ENCODE results near the gene SLC17A9. TPM values are rescaled to one million over a fixed set of nuclear protein-coding genes. Genes with fewer than 3 reads are reported as not detected.

The SLC17A9 gene
- total and polyA plus RNA-seq, 10 of the 15 experiments (the other 5 are each of a cell fraction or from before 2014, with no cell fraction given): 0.72 to 74.1 (median 29.4) TPM

DNA sequence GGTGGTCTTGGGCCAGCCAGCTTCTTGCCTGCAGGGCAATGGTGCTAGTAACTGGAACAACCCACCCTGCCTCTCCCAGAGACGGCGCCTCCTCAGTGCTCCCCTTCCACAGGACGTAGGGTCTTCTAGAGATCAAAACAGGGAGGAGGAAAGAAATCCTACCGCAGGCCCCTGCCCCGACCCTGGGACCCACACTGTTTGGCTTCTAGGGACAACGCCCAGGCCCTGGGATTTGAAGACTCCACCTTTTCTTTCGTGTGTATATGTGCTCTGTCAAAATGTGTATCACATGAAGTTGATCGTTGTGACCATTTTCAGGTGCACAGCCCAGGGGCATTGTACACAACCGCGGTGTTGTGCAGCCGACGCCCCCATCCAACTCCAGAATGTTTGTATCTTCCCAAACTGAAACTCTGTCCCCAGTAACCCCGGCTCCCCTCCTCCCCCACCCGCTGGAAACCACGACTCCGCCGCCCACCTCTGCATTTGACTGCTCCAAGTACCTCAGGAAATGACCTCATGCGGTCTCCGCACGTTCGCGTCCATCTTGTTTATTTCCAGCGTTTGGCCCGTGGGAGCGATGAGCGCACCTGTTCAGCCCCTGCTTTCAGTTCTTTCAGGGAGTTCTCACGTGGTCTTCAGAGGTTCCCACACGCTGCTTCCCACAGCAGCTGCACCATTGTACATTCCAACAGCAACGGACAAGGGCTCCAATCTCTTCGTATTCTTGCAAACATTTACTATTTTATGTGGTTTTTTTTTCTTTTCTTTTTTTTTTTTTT is 57.7 kb downstream of the SLC17A9 start (continued):
- peak; percentile 98; the same call in 1 of the 2 replicates for TF ChIP-seq FOXM1 (IDR thresholded peaks at IDR 0.05; ENCODE audit: low read depth, low read length)
- TF ChIP-seq SRF (IDR thresholded peaks at IDR 0.05; ENCODE audit: low read depth in 2 of 2, low read length in 2 of 2): 0 out of 4 replicates have a peak, but pooled peaks of 1 of the 2 experiments have one; percentile 61
- TF ChIP-seq CBX5 (IDR thresholded peaks at IDR 0.05; ENCODE audit: low read depth): no peak; the same call in 1 of the 2 replicates
- TF ChIP-seq POLR2AphosphoS5 (IDR thresholded peaks at IDR 0.05; ENCODE audit: low read length): peak; percentile 64
- TF ChIP-seq DPF2 (IDR thresholded peaks at IDR 0.05): peak; percentile 42
- TF ChIP-seq ZSCAN29 (IDR thresholded peaks at IDR 0.05): no peak; the same call in 1 of the 2 replicates
- peak; percentile 97 for TF ChIP-seq BCL11A (IDR thresholded peaks at IDR 0.05; ENCODE audit: low read depth, low read length)
- no peak for TF ChIP-seq SMC3 (IDR thresholded peaks at IDR 0.05; ENCODE audit: borderline replicate concordance, low read length)
- TF ChIP-seq MTA2 (IDR thresholded peaks at IDR 0.05; ENCODE audit: low read depth): peak; percentile 84
- TF ChIP-seq PKNOX1 (IDR thresholded peaks at IDR 0.05): peak; percentile 57
- TF ChIP-seq BHLHE40 (IDR thresholded peaks at IDR 0.05; ENCODE audit: borderline replicate concordance in 1 of 2, low read depth in 2 of 2, low read length in 1 of 2): peak; percentile 99 to 100
- TF ChIP-seq SPI1 (IDR thresholded peaks at IDR 0.05; ENCODE audit: borderline replicate concordance, insufficient read depth, low read depth, low read length): 0 out of 2 replicates have a peak, but pooled peaks have one; percentile 11
- TF ChIP-seq EP300 (IDR thresholded peaks at IDR 0.05; ENCODE audit: borderline replicate concordance in 1 of 2, control insufficient read depth in 1 of 2, low read depth in 2 of 2, low read length in 2 of 2): peak; percentile 84 to 96; a peak in 3 of 4 replicates
- TF ChIP-seq NRF1 (conservative IDR thresholded peaks at IDR 0.05; ENCODE audit: low read depth, low read length): no peak
- TF ChIP-seq POU2F2 (IDR thresholded peaks at IDR 0.05; ENCODE audit: borderline replicate concordance, low read depth, low read length): peak; percentile 97; the same call in 2 of the 3 replicates
- TF ChIP-seq ZNF622 (IDR thresholded peaks at IDR 0.05): no peak
- peak; percentile 91 for TF ChIP-seq MEF2B (IDR thresholded peaks at IDR 0.05; ENCODE audit: partially characterized antibody, poor library complexity, severe bottlenecking)
- no peak for TF ChIP-seq ATF3 (IDR thresholded peaks at IDR 0.05; ENCODE audit: borderline replicate concordance, extremely low read depth, low read depth, low read length)
- peak; percentile 77 for TF ChIP-seq ZNF592 (IDR thresholded peaks at IDR 0.05)
- no peak for TF ChIP-seq HCFC1 (IDR thresholded peaks at IDR 0.05; ENCODE audit: low read length)
- no peak for TF ChIP-seq KAT2A (conservative IDR thresholded peaks at IDR 0.05; ENCODE audit: control insufficient read depth, low read depth, low read length)
- no peak for TF ChIP-seq NFYB (IDR thresholded peaks at IDR 0.05; ENCODE audit: insufficient read depth, low read depth, low read length)
- no peak for TF ChIP-seq SREBF1 (IDR thresholded peaks at IDR 0.05; ENCODE audit: low read length)
- peak; percentile 79 for TF ChIP-seq SP1 (IDR thresholded peaks at IDR 0.05; ENCODE audit: low read depth, low read length)
- TF ChIP-seq TARDBP (IDR thresholded peaks at IDR 0.05; ENCODE audit: borderline replicate concordance): peak; percentile 91; the same call in 1 of the 2 replicates
